CD14-positive monocyte (primary cell): ENCODE data around the gene VSIG10L2. TPM values are rescaled to one million over a fixed set of nuclear protein-coding genes. Genes with fewer than 3 reads are reported as not detected.

Experiments used
- DNase-seq, 3 donors: peaks; one replicate each; pipeline ENCODE4 v3.0.0-alpha.2; 2011 to 2022
- H2AFZ ChIP-seq: 2 replicates; pipeline ENCODE4 v1.6.0; 2012; ENCODE audit warnings: mild to moderate bottlenecking, low read depth, low read length, inconsistent platforms; ENCODE audit not compliant: insufficient read depth, poor library complexity, severe bottlenecking
- H3K27ac ChIP-seq, 2 donors: 1 replicate in 1 of 2; 2 replicates in 1 of 2; pipeline ENCODE4 v1.5.1; 2012 to 2013; ENCODE audit warnings: low read length in 2 of 2, control low read depth in 1 of 2, inconsistent platforms in 1 of 2, low read depth in 1 of 2, mild to moderate bottlenecking in 1 of 2
- H3K27me3 ChIP-seq, 2 donors: one replicate each; pipeline versions ENCODE4 v1.6.0 to v1.6.1; 2011 to 2013; ENCODE audit warnings: low read length in 2 of 2; ENCODE audit not compliant: control insufficient read depth in 2 of 2, insufficient read depth in 2 of 2
- H3K36me3 ChIP-seq, 2 donors: replicated peaks in 1 of 2; 1 replicate in 1 of 2; 2 replicates in 1 of 2; pipeline versions ENCODE4 v1.5.1 to v1.6.1; 2012 to 2013; ENCODE audit warnings: low read length in 2 of 2, control low read depth in 1 of 2, inconsistent platforms in 1 of 2, mild to moderate bottlenecking in 1 of 2; ENCODE audit not compliant: insufficient read depth in 2 of 2, control insufficient read depth in 1 of 2
- H3K4me1 ChIP-seq, 2 donors: 1 replicate in 1 of 2; 2 replicates in 1 of 2; pipeline versions ENCODE4 v1.5.1 to v1.6.1; 2012 to 2013; ENCODE audit warnings: low read length in 2 of 2, control low read depth in 1 of 2, inconsistent platforms in 1 of 2, mild to moderate bottlenecking in 1 of 2, moderate library complexity in 1 of 2; ENCODE audit not compliant: insufficient read depth in 2 of 2, control insufficient read depth in 1 of 2
- H3K4me2 ChIP-seq: replicated peaks from 2 replicates; pipeline ENCODE3; 2012; ENCODE audit warnings: low read length, moderate library complexity, mild to moderate bottlenecking; ENCODE audit not compliant: poor library complexity, severe bottlenecking; ENCODE audit errors: extremely low read depth
- H3K4me3 ChIP-seq, 3 experiments: fragments of 200-600 bp in 1 of 3; sonication (generic) in 1 of 3; replicated peaks in 1 of 3; 1 replicate in 2 of 3; 2 replicates in 1 of 3; pipeline ENCODE4 v1.5.1; 2011 to 2013; ENCODE audit warnings: low read length in 3 of 3, mild to moderate bottlenecking in 3 of 3, control low read depth in 2 of 3, low read depth in 2 of 3, inconsistent platforms in 1 of 3, moderate library complexity in 1 of 3
- H3K79me2 ChIP-seq: 2 replicates; pipeline ENCODE4 v1.6.0; 2012; ENCODE audit warnings: mild to moderate bottlenecking, control low read depth, inconsistent platforms, low read length, moderate library complexity; ENCODE audit not compliant: insufficient read depth
- H3K9ac ChIP-seq: 2 replicates; pipeline ENCODE4 v1.6.0; 2017; ENCODE audit warnings: low read length, mild to moderate bottlenecking; ENCODE audit not compliant: insufficient read depth, poor library complexity, severe bottlenecking
- H3K9me3 ChIP-seq, 2 donors: replicated peaks in 1 of 2; 1 replicate in 1 of 2; 2 replicates in 1 of 2; pipeline versions ENCODE4 v1.5.1 to v1.6.1; 2012 to 2013; ENCODE audit warnings: low read length in 2 of 2, control low read depth in 1 of 2; ENCODE audit not compliant: control insufficient read depth in 1 of 2, insufficient read depth in 1 of 2
- H4K20me1 ChIP-seq: 2 replicates; pipeline ENCODE4 v1.6.0; 2012; ENCODE audit warnings: mild to moderate bottlenecking, low read length, control low read depth, moderate library complexity; ENCODE audit not compliant: insufficient read depth
- H3K27ac Mint-ChIP-seq, 7 donors: one replicate each; pipeline ENCODE4 v1.8.0; 2020; ENCODE audit warnings: mild to moderate bottlenecking in 7 of 7, mixed read lengths in 7 of 7, moderate library complexity in 6 of 7, inconsistent platforms in 2 of 7
- H3K27me3 Mint-ChIP-seq, 3 donors: one replicate each; pipeline ENCODE4 v1.8.0; 2021 to 2022; ENCODE audit warnings: low read depth in 3 of 3, mild to moderate bottlenecking in 3 of 3, mixed read lengths in 3 of 3, moderate library complexity in 3 of 3, inconsistent platforms in 1 of 3
- H3K36me3 Mint-ChIP-seq, 2 donors: one replicate each; pipeline ENCODE4 v1.8.0; 2020; ENCODE audit warnings: mixed read lengths in 2 of 2, inconsistent platforms in 1 of 2, mild to moderate bottlenecking in 1 of 2
- H3K4me1 Mint-ChIP-seq: one replicate; pipeline ENCODE4 v1.8.0; 2020; ENCODE audit warnings: mild to moderate bottlenecking, mixed read lengths
- H3K4me3 Mint-ChIP-seq, 2 donors: one replicate each; pipeline ENCODE4 v1.8.0; 2020; ENCODE audit warnings: mild to moderate bottlenecking in 2 of 2, mixed read lengths in 2 of 2, moderate library complexity in 1 of 2
- H3K9me3 Mint-ChIP-seq, 7 donors: one replicate each; pipeline ENCODE4 v1.8.0; 2020 to 2022; ENCODE audit warnings: mixed read lengths in 7 of 7, mild to moderate bottlenecking in 6 of 7, moderate library complexity in 6 of 7, inconsistent platforms in 2 of 7
- WGBS: methylation state at CpG from one replicate; pipeline ENCODE4 v1.1.5; 2013; ENCODE audit warnings: missing lambda C conversion rate; ENCODE audit not compliant: insufficient coverage; 5-methylcytosine and 5-hydroxymethylcytosine counted together
- intact Hi-C, 2 donors: fragments of 100-400 bp; cut with micrococcal nuclease; formaldehyde crosslinking; loops; one replicate each; pipeline versions ENCODE4 v1.15.0 to v1.15.1; 2023
- polyA plus RNA-seq, 3 donors: library from polyadenylated mRNA; depleted of rRNA in 1 of 3; unstranded in 2 of 3; stranded (reverse) in 1 of 3; fragments of 300-500 nt in 2 of 3; fragments of >200 nt in 1 of 3; fragmentation: Illumina TruSeq in 2 of 3; gene quantifications; 1 replicate in 2 of 3; 2 replicates in 1 of 3; pipeline ENCODE4 v1.2.3, GENCODE V29; 2012 to 2021
- TF ChIP-seq, protein P1 (sequence below): fragments of 200-600 bp; IDR thresholded peaks from one replicate; pipeline ENCODE4 v1.8.0; 2022; ENCODE audit warnings: antibody characterized with exemption, mild to moderate bottlenecking

Gene VSIG10L2
- polyA plus RNA-seq, 3 donors: not detected

DNA sequence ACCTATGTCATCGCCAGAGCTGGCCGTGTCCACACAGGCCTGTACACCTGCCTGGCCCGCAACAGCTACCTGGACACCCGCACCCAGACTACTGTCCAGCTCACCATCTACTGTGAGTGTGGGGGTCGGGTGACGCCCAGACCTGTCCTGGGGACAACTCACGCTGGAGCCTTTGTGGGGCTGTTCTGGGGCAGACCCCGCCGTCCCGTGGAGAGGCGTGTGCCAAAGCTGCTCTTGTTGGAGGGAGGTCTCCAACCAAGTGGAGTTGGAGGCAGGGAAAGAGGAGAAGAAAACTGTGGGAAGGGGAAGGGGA is 4.3 kb downstream of the VSIG10L2 start:
- Histone ChIP-seq H2AFZ (no peak overlapping the region), H3K27me3 (no peaks in the 10 kb centered on the region), H3K4me1 (no peaks in the 10 kb centered on the region), H3K27ac (no peak overlapping the region), H3K79me2 (no peaks in the 10 kb centered on the region), H3K36me3 (no peaks in the 10 kb centered on the region), H3K9me3 (no peaks in the 10 kb centered on the region), H3K9ac (no peak overlapping the region), H3K4me3 (no peak overlapping the region), H4K20me1 (no peaks in the 10 kb centered on the region), H3K4me2 (no peak overlapping the region)
- Mint-ChIP-seq H3K36me3 (no peaks in the 10 kb centered on the region), H3K27ac (peak overlapping the region in 1 of 7 donors; percentile 58), H3K27me3 (peaks cover 2 to 5% (median 2%) of the 10 kb centered on the region in 3 donors), H3K4me1 (no peaks in the 10 kb centered on the region), H3K9me3 (no peaks in the 10 kb centered on the region), H3K4me3 (no peak overlapping the region)
- 94% methylated on average over 7 of the region's 11 CpGs for WGBS
- DNase-seq: no peak
- intact Hi-C loops: no loop called here
- TF ChIP-seq, protein P1, sequence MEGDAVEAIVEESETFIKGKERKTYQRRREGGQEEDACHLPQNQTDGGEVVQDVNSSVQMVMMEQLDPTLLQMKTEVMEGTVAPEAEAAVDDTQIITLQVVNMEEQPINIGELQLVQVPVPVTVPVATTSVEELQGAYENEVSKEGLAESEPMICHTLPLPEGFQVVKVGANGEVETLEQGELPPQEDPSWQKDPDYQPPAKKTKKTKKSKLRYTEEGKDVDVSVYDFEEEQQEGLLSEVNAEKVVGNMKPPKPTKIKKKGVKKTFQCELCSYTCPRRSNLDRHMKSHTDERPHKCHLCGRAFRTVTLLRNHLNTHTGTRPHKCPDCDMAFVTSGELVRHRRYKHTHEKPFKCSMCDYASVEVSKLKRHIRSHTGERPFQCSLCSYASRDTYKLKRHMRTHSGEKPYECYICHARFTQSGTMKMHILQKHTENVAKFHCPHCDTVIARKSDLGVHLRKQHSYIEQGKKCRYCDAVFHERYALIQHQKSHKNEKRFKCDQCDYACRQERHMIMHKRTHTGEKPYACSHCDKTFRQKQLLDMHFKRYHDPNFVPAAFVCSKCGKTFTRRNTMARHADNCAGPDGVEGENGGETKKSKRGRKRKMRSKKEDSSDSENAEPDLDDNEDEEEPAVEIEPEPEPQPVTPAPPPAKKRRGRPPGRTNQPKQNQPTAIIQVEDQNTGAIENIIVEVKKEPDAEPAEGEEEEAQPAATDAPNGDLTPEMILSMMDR: no peak

DNA sequence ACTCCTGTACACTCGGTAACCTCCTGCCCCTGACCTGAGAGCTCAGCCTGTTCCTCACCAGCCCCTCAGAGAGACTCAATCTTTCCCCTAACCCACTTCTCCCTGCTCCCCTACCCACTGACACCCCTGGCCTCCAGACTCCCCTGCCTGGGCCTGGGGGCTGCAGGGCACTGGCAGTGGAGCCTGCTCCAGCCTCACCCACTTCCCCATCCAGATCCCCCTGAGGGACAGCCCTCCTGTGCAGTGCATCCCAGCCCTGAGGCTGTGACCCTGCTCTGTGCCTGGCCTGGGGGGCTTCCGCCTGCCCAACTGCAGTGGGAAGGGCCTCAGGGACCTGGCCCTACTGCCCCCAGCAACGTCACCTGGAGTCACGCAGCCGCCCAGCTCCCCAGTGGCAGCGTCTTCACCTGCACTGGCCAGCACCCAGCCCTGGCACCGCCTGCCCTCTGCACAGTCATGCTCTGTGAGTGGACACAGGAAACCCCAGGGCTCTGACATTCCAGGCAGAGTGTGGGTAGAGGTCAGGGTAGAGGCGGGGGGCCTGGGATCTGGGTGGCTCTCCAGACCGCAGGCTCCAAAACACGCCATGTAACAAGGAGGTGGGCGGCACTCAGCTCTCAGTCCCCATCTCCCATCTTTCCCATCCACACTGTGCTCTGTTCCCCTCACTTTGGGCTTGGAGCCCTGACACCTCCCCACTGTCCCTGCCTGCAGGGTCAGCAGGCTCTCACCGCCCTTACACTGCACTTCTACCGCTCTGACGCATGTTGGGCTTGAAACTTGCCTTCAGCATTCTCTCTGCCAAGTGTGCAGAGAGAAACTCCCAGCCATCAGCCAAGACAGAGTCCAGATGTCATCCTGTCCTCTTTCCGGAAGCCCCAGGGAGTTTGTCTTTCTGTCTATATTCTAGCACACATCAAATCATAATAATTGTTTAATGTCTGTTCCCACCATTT is 5.1 kb downstream of the VSIG10L2 start:
- no peak overlapping the region for H3K4me3 ChIP-seq

More for the DNA sequence above, 5.1 kb downstream of the VSIG10L2 start:
- Mint-ChIP-seq H3K4me3 (no peak overlapping the region), H3K4me1 (no peaks in the 10 kb centered on the region), H3K27me3 (peaks cover 2 to 5% (median 3%) of the 10 kb centered on the region in 3 donors), H3K27ac (no peak overlapping the region), H3K9me3 (no peaks in the 10 kb centered on the region), H3K36me3 (no peaks in the 10 kb centered on the region)
- Histone ChIP-seq H3K4me2 (no peak overlapping the region), H3K9me3 (no peaks in the 10 kb centered on the region), H3K4me1 (no peaks in the 10 kb centered on the region), H3K79me2 (no peaks in the 10 kb centered on the region), H3K9ac (no peak overlapping the region), H3K36me3 (no peaks in the 10 kb centered on the region), H4K20me1 (no peaks in the 10 kb centered on the region), H3K27me3 (no peaks in the 10 kb centered on the region), H2AFZ (no peak overlapping the region), H3K27ac (no peak overlapping the region)
- DNase-seq: no peak
- intact Hi-C loops: no loop called here
- 89% methylated on average over 10 of the region's 15 CpGs for WGBS
- TF ChIP-seq, protein P1: no peak
